Panc1 (cell line): ENCODE results near the gene OR8B3. TPM values are rescaled to one million over a fixed set of nuclear protein-coding genes. Genes with fewer than 3 reads are reported as not detected.

Experiments
- ATAC-seq: fragments of 200-7000 bp; cut with Tn5 transposase; 2 replicates; pipeline ENCODE4 v1.9.1; 2020; ENCODE audit warnings: mild to moderate bottlenecking, moderate library complexity
- BruUV-seq: library from RNA; stranded (reverse); fragments of 400-500 nt; replicated peaks from 2 replicates; lab custom pipeline; 2021; lab: Mats Ljungman, UMichigan
- CTCF ChIA-PET: fragments of 300-600 bp; sonication (Branson Sonifier 250); formaldehyde crosslinking; loops from one replicate; lab custom pipeline; 2022; ENCODE audit warnings: antibody characterized with exemption; lab: Charles Lee
- POLR2A ChIA-PET: fragments of 300-600 bp; sonication (Branson Sonifier 250); formaldehyde crosslinking; loops from one replicate; lab custom pipeline; 2022; ENCODE audit warnings: antibody characterized with exemption; lab: Charles Lee
- DNase-seq: peaks from one replicate; pipeline ENCODE4 v3.0.0-alpha.2; 2010; ENCODE audit warnings: low read depth, low spot score
- H3K27ac ChIP-seq: 2 replicates; pipeline ENCODE4 v1.5.1; 2011; ENCODE audit warnings: mild to moderate bottlenecking, low read length, inconsistent platforms
- H3K27me3 ChIP-seq: fragments of 200-500 bp; sonication (Bioruptor generic); 2 replicates; pipeline ENCODE4 v1.6.0; 2014; ENCODE audit warnings: low read length, inconsistent platforms; ENCODE audit not compliant: control insufficient read depth, insufficient read depth
- H3K36me3 ChIP-seq: fragments of 200-500 bp; sonication (Bioruptor generic); 2 replicates; pipeline ENCODE4 v1.5.1; 2014; ENCODE audit warnings: inconsistent platforms, mild to moderate bottlenecking, low read length, moderate library complexity; ENCODE audit not compliant: control insufficient read depth, insufficient read depth
- H3K4me1 ChIP-seq: 2 replicates; pipeline ENCODE4 v1.5.1; 2011; ENCODE audit warnings: inconsistent platforms, mild to moderate bottlenecking, low read length, moderate library complexity; ENCODE audit not compliant: control insufficient read depth, insufficient read depth
- H3K4me3 ChIP-seq, 2 experiments: 2 replicates each; pipeline ENCODE4 v1.5.1; 2011 to 2012; ENCODE audit warnings: low read depth in 2 of 2, low read length in 2 of 2, mild to moderate bottlenecking in 2 of 2, inconsistent platforms in 1 of 2, moderate library complexity in 1 of 2
- H3K9me3 ChIP-seq: fragments of 200-500 bp; sonication (Bioruptor generic); 2 replicates; pipeline ENCODE4 v1.5.1; 2014; ENCODE audit warnings: low read depth, mild to moderate bottlenecking, inconsistent platforms, low read length, moderate library complexity; ENCODE audit not compliant: control insufficient read depth, insufficient read depth
- CTCF ChIP-seq: fragments of 450-650 bp; IDR thresholded peaks from 2 replicates; pipeline ENCODE4 v1.5.1; 2017; ENCODE audit warnings: mild to moderate bottlenecking
- POLR2AphosphoS5 ChIP-seq: IDR thresholded peaks from 2 replicates; pipeline ENCODE4 v1.6.1; 2012; ENCODE audit warnings: mild to moderate bottlenecking, low read depth, low read length, moderate library complexity
- REST ChIP-seq, 2 experiments: IDR thresholded peaks; 2 replicates each; pipeline ENCODE4 v1.6.1; 2011 to 2012; ENCODE audit warnings: low read depth in 2 of 2, control low read depth in 1 of 2, low read length in 1 of 2, mild to moderate bottlenecking in 1 of 2, moderate library complexity in 1 of 2; ENCODE audit not compliant: insufficient read depth in 1 of 2
- SIN3A ChIP-seq: IDR thresholded peaks from 2 replicates; pipeline ENCODE4 v1.6.1; 2012; ENCODE audit warnings: low read depth, mild to moderate bottlenecking, low read length, moderate library complexity, borderline replicate concordance; ENCODE audit not compliant: insufficient read depth
- TCF7L2 ChIP-seq: IDR thresholded peaks from 2 replicates; pipeline ENCODE4 v1.6.1; 2011; ENCODE audit warnings: mild to moderate bottlenecking, low read depth, low read length, inconsistent platforms
- in situ Hi-C: cut with HindIII; loops from 2 replicates; pipeline ENCODE4 v1.10.0; 2016; ENCODE audit warnings: low sequenced_read_pairs, low pct_unique_long_range_greater_than_20kb
- intact Hi-C: fragments of 100-400 bp; cut with micrococcal nuclease; formaldehyde crosslinking; loops from one replicate; pipeline ENCODE4 v1.10.0; 2022; ENCODE audit not compliant: unreplicated experiment
- total RNA-seq: library from RNA; stranded (reverse); gene quantifications from one replicate; pipeline ENCODE4 v1.2.1, GENCODE V29; 2021; ENCODE audit not compliant: unreplicated experiment

Gene OR8B3
- total RNA-seq, 1 experiment from 2014 or later: not detected

- CTCF ChIA-PET: no interaction called here
- BruUV-seq: no TSS peak
- no peak for DNase-seq
- H3K9me3 ChIP-seq: no peaks in the 10 kb centered on the region
- H3K27ac ChIP-seq: no peak overlapping the region
- no peaks in the 10 kb centered on the region for H3K27me3 ChIP-seq
- H3K4me3 ChIP-seq: no peak overlapping the region
- intact Hi-C loops (no loop called here), in situ Hi-C loops (no loop called here)
- H3K4me1 ChIP-seq: no peaks in the 10 kb centered on the region
- POLR2A ChIA-PET: no interaction called here
- TF ChIP-seq POLR2AphosphoS5: no peak
- TF ChIP-seq REST (IDR thresholded peaks at IDR 0.05; ENCODE audit: insufficient read depth in 1 of 2, low read depth in 2 of 2, low read length in 1 of 2): no peak
- TF ChIP-seq CTCF: no peak
- no peak for TF ChIP-seq TCF7L2
- TF ChIP-seq SIN3A: no peak
- no peaks in the 10 kb centered on the region for H3K36me3 ChIP-seq
- ATAC-seq: no peak
Measured at GRCh38 chr11:124346311-124346955, 52.4 kb downstream of the OR8B3 start.

Other genes starting within 250 kb of the OR8B3 start
- gene OR10D3, start 215.7 kb downstream of the OR8B3 start, total RNA-seq: not detected
- gene OR8G1, start 157.9 kb downstream of the OR8B3 start, total RNA-seq: not detected
- not detected for gene OR8G5, start 142.6 kb downstream of the OR8B3 start, total RNA-seq
- gene OR8D1, start 85.1 kb downstream of the OR8B3 start, total RNA-seq: not detected
- gene OR8D2, start 78.8 kb downstream of the OR8B3 start, total RNA-seq: not detected
- not detected for gene OR8B2, start 14.5 kb downstream of the OR8B3 start, total RNA-seq
- not detected for gene OR8B4, start 25.8 kb upstream of the OR8B3 start, total RNA-seq
- gene OR8B8, start 46.7 kb upstream of the OR8B3 start, total RNA-seq: not detected
- not detected for gene OR8B12, start 144.6 kb upstream of the OR8B3 start, total RNA-seq
- gene OR8A1, start 171.0 kb upstream of the OR8B3 start, total RNA-seq: not detected
- gene PANX3, start 212.4 kb upstream of the OR8B3 start, total RNA-seq: not detected
- gene TBRG1, start 223.8 kb upstream of the OR8B3 start, total RNA-seq: 35.0 TPM